ENCODE measurements around the gene TICAM1.
"Not testable (repeated sequence)": the region's sequence is repeated elsewhere in the genome, so short reads cannot be mapped to it uniquely, and the experiment has no call there.

DNA sequence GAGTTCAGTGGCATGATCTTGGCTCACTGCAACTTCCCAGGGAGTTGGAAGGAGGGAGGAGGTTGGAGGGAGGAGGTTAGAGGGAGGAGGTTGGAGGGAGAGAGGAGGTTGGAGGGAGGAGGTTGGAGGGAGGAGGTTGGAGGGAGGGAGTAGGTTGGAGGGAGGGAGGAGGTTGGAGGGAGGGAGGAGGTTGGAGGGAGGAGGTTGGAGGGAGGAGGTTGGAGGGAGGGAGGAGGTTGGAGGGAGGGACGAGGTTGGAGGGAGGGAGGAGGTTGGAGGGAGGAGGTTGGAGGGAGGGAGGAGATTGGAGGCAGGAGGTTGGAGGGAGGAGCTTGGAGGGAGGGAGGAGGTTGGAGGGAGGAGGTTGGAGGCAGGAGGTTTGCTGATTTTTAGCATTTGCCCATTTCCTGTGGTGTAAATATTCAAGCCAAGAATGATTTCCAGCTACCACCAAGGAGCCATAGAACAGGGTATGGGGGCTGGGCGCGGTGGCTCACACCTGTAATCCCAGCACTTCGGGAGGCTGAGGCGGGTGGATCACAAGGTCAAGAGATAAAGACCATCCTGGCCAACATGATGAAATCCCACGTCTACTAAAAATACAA, 45.0 kb downstream of the TICAM1 start:
- not testable (repeated sequence) for TF ChIP-seq POLR2A (IDR thresholded peaks at IDR 0.05; ENCODE audit: extremely low read depth, insufficient read length)
- TF ChIP-seq, protein P1, sequence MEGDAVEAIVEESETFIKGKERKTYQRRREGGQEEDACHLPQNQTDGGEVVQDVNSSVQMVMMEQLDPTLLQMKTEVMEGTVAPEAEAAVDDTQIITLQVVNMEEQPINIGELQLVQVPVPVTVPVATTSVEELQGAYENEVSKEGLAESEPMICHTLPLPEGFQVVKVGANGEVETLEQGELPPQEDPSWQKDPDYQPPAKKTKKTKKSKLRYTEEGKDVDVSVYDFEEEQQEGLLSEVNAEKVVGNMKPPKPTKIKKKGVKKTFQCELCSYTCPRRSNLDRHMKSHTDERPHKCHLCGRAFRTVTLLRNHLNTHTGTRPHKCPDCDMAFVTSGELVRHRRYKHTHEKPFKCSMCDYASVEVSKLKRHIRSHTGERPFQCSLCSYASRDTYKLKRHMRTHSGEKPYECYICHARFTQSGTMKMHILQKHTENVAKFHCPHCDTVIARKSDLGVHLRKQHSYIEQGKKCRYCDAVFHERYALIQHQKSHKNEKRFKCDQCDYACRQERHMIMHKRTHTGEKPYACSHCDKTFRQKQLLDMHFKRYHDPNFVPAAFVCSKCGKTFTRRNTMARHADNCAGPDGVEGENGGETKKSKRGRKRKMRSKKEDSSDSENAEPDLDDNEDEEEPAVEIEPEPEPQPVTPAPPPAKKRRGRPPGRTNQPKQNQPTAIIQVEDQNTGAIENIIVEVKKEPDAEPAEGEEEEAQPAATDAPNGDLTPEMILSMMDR (IDR thresholded peaks at IDR 0.05; ENCODE audit: low read depth, low read length), result not testable (repeated sequence)
- TF ChIP-seq, protein P2, sequence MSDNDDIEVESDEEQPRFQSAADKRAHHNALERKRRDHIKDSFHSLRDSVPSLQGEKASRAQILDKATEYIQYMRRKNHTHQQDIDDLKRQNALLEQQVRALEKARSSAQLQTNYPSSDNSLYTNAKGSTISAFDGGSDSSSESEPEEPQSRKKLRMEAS (IDR thresholded peaks at IDR 0.05; ENCODE audit: low read depth, low read length), result not testable (repeated sequence)

All from NB4 (cell line).